HFFc6 (cell line): ENCODE data around the gene KIRREL3. TPM values are rescaled to one million over a fixed set of nuclear protein-coding genes. Genes with fewer than 3 reads are reported as not detected.

Experiments
- DNase-seq: peaks from one replicate; pipeline ENCODE4 v3.0.0-alpha.2; 2018
- H3K27ac Mint-ChIP-seq: 2 replicates; pipeline ENCODE4 v1.8.0; 2020; ENCODE audit warnings: mild to moderate bottlenecking, mixed read lengths
- H3K27me3 Mint-ChIP-seq: 2 replicates; pipeline ENCODE4 v1.8.0; 2021; ENCODE audit warnings: mild to moderate bottlenecking, moderate library complexity, mixed read lengths; ENCODE audit not compliant: insufficient read depth
- H3K36me3 Mint-ChIP-seq: 2 replicates; pipeline ENCODE4 v1.8.0; 2021; ENCODE audit warnings: low read depth, mixed read lengths
- H3K4me1 Mint-ChIP-seq: 2 replicates; pipeline ENCODE4 v1.8.0; 2020; ENCODE audit warnings: low read depth, mixed read lengths
- H3K4me3 Mint-ChIP-seq: 2 replicates; pipeline ENCODE4 v1.8.0; 2020; ENCODE audit warnings: mild to moderate bottlenecking, moderate library complexity, mixed read lengths
- H3K9me3 Mint-ChIP-seq: 2 replicates; pipeline ENCODE4 v1.8.0; 2020; ENCODE audit warnings: mild to moderate bottlenecking, mixed read lengths
- CTCF ChIP-seq: fragments of 200-600 bp; sonication (generic); IDR thresholded peaks from 2 replicates; pipeline ENCODE4 v1.5.0; 2021; ENCODE audit warnings: antibody characterized with exemption, mild to moderate bottlenecking
- total RNA-seq, 6 experiments: library from RNA; stranded (reverse); fragmentation: NEBNext Ultra II Directional; extraction: Animal tissue kit (Norgen Biotek cat#: 25700); gene quantifications; 2 replicates in 1 of 6; 3 replicates in 5 of 6; pipeline ENCODE4 v1.2.3, GENCODE V29; 2021

Gene KIRREL3
- total RNA-seq, 6 experiments from 2014 or later, result 22.2 to 38.2 (median 33.2) TPM

GRCh38 chr11:126489836-126490660 is 510.5 kb downstream of the KIRREL3 start:
- no peak overlapping the region; the same call in 1 of the 2 replicates for H3K27ac Mint-ChIP-seq
- H3K4me3 Mint-ChIP-seq, result no peak overlapping the region
- no peaks in the 10 kb centered on the region; the same call in none of the 2 replicates for H3K27me3 Mint-ChIP-seq
- DNase-seq, result no peak
- peaks cover 8% of the 10 kb centered on the region for H3K4me1 Mint-ChIP-seq
- H3K9me3 Mint-ChIP-seq, result no peaks in the 10 kb centered on the region
- H3K36me3 Mint-ChIP-seq, result peaks cover 5% of the 10 kb centered on the region; the same call in 1 of the 2 replicates
- TF ChIP-seq CTCF, result no peak

GRCh38 chr11:126488591-126489370 is 511.8 kb downstream of the KIRREL3 start:
- Mint-ChIP-seq H3K36me3 (peaks cover 10% of the 10 kb centered on the region), H3K4me3 (no peak overlapping the region), H3K27ac (no peak overlapping the region), H3K9me3 (peaks cover 4% of the 10 kb centered on the region; the same call in 1 of the 2 replicates), H3K27me3 (no peaks in the 10 kb centered on the region; the same call in none of the 2 replicates), H3K4me1 (peaks cover 21% of the 10 kb centered on the region)
- no peak for TF ChIP-seq CTCF
- no peak for DNase-seq

GRCh38 chr11:126487711-126488110 is 512.9 kb downstream of the KIRREL3 start:
- Mint-ChIP-seq H3K36me3 (peaks cover 20% of the 10 kb centered on the region), H3K4me3 (no peak overlapping the region), H3K27ac (no peak overlapping the region), H3K4me1 (peaks cover 30% of the 10 kb centered on the region), H3K9me3 (peaks cover 13% of the 10 kb centered on the region), H3K27me3 (no peaks in the 10 kb centered on the region; the same call in none of the 2 replicates)
- TF ChIP-seq CTCF, result no peak
- no peak for DNase-seq

GRCh38 chr11:126485986-126486635 is 514.5 kb downstream of the KIRREL3 start:
- Mint-ChIP-seq H3K4me3 (no peak overlapping the region), H3K27me3 (peaks cover 1% of the 10 kb centered on the region)
- no peak for TF ChIP-seq CTCF

GRCh38 chr11:126485021-126485792 is 515.4 kb downstream of the KIRREL3 start:
- TF ChIP-seq CTCF, result peak; percentile 65
- Mint-ChIP-seq H3K36me3 (peaks cover 25% of the 10 kb centered on the region), H3K4me3 (no peak overlapping the region; the same call in 1 of the 2 replicates), H3K27me3 (peaks cover 1% of the 10 kb centered on the region), H3K4me1 (peaks cover 39% of the 10 kb centered on the region), H3K27ac (peak overlapping the region; percentile 83), H3K9me3 (peaks cover 13% of the 10 kb centered on the region)
- DNase-seq, result peak; percentile 79

More at GRCh38 chr11:126485986-126486635, 514.5 kb downstream of the KIRREL3 start:
- H3K9me3 Mint-ChIP-seq, result peaks cover 13% of the 10 kb centered on the region
- H3K27ac Mint-ChIP-seq, result no peak overlapping the region
- DNase-seq, result no peak
- H3K36me3 Mint-ChIP-seq, result peaks cover 25% of the 10 kb centered on the region
- H3K4me1 Mint-ChIP-seq, result peaks cover 30% of the 10 kb centered on the region
